Measurements from ENCODE around the gene BPNT1.
"Not testable (repeated sequence)": the region's sequence is repeated elsewhere in the genome, so short reads cannot be mapped to it uniquely, and the experiment has no call there.

The BPNT1 gene, protein sequence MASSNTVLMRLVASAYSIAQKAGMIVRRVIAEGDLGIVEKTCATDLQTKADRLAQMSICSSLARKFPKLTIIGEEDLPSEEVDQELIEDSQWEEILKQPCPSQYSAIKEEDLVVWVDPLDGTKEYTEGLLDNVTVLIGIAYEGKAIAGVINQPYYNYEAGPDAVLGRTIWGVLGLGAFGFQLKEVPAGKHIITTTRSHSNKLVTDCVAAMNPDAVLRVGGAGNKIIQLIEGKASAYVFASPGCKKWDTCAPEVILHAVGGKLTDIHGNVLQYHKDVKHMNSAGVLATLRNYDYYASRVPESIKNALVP

DNA sequence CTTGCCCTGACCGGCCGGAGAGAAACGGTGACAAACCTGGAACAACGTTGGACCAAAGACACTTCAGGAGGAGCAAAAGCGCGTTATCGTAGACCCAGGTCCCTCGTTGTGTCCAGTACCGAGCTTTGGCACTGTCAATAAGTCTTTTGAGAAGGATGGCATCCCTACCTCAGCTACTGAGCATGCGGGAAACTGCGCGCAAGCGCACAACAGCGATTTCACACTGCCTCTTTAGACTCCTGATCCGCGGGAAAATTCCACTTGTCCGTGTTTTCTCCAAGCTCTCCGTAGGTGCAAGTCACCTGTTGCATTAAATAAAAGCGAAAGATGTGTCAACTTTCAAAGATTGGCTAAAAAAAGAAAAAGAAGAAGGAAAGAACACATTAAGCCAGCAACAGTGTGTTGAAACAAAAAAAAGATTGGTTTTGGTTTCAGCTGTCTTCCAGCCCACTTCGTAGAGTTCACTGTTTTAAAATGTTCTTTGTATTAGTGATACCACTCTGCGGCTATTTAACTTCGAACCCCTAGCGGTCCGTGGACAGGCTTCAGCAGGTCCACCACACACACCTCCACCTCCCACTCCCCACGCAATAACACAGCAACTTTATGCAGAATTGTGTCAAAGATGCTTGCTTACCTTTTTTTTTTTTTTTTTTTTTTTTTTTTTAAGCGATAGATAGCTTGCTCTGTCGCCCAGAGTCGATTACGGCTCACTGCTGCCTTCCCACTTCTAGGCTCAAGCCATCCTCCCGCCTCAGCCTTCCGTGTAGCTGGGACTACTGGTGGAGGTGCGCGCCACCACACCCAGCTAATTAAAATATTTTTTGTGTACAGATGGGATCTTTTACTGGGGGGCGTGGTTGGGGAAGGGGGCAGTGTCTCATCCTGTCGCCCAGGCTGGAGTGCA lies at the start of gene BPNT1:
Gene BPNT1 (minus strand): TSS at position 139 of the 907 bp plus-strand sequence. CDS start 9,942 bp downstream, outside the sequence.
- DNase-seq = peak; percentile 75

DNA sequence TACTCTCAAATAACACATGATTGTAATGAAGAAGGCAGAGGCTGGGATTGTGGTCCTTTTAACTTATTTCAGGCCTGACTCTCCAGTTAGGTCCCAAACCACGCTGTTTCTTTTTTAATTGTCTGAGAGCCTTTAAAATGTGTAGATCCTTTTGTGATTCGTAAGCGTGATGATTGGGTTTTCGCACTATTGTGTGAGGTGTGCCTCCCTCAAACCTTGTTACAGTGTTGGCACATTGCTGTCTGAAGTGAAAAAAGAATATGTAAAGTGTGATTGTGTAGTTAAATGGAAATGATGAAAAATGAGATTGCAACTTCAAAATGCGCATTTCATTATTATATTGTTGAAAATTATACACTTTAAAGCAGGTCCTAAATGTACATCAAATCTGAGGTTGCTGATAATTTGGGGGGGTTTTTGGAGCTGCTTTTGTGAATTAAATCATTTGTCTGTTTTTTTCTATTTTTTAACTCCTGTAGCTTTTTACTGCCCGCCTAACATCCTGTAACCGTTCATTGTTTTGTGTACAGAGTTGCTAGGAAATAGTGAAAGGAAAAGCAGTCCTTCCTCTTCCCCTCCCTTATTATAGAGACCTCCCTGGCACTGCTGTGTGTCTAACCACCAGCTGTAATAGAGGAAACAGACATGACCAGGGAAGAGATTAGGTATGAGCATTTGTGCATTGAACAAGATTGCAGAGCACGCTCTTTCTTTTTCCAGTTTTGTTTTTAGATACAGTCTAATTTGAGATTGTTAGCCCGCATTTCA lies 47.6 kb upstream of the BPNT1 start:
- no peak for DNase-seq

DNA sequence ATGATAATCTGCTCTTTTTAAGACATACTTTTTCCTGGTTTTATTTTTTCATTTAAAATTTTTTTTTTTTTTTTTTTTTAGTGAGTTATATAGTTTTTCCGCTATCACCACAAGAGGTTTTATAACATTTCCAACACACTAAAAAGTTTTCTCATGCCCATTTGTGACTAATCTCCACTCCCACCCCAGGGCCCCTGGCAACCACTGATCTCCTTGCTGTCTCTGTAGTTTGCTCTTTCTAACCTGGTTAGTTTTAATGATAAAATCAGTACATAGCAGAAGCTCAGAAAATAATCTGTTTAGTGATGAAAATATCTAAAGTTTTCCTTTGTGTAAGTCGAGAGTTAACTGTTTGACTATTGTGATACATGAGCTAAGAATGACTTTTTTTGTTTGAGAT lies 46.2 kb upstream of the BPNT1 start:
- no peak for DNase-seq

DNA sequence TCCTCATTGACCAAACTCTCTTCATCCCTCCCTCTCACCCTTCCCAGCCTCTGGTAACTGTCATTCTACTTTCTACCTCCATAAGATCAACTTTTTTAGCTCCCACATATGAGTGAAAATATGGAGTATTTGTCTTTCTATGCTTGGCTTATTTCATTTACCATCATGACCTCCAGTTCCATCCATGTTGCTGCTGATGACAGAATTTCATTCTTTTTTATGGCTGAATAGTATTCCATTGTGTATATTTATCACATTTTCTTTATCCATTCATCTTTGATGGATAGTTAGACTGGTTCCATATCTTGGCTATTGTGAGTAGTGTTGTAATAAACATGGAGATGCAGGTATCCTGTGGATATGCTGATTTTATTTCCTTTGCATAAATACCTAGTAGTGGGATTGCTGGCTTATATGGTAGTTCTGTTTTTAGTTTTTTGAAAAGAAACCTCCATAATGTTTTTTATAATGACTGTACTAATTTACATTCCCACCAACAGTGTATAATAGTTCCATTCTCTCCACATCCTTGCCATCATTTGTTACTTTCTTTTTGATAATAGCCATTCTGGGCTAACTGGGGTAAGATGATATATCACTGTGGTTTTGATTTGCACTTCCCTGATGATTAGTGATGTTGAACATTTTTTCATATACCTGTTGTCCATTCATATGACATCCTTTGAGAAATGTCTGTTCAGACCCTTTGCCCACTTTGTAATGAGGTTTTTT lies 40.1 kb upstream of the BPNT1 start:
- DNase-seq = no peak

DNA sequence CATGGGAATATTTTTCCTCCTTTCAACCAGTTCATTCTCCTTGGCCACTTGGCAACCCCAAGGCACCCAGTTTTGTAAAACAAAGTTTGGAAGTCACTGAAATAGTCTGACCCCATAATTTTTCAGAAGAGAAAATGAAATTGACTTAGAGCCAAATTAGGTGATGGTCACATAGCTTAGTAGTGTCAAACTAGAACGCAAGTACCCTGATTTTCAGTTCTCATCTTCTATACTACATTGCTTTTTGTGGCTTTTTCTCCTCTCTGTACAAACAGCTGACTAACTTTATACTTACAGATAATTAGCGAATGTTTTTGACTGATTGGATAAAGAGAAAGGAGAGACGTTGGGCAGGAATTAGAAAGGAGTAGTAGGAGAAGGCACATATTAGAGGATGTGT lies 37.5 kb upstream of the BPNT1 start:
- DNase-seq = no peak

DNA sequence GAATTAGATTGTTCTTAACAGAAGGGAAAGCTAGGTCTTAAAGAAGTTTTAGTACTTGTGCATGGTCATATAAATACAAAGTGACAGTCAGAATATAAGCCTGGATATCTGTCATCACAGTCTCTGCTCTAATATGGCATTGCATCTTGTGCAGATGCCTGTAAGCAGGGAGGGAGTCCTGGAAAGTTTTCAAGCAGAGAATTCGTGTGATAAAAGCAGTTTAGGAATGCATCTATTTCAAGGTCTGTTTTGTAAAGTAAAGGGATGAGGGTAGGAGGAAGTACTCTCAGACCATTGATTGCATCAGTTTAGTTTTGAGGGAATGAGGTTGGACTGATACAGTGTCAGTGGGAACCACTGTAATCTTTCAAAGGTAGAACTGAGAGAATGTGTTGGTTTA lies 35.0 kb upstream of the BPNT1 start:
- DNase-seq = no peak

DNA sequence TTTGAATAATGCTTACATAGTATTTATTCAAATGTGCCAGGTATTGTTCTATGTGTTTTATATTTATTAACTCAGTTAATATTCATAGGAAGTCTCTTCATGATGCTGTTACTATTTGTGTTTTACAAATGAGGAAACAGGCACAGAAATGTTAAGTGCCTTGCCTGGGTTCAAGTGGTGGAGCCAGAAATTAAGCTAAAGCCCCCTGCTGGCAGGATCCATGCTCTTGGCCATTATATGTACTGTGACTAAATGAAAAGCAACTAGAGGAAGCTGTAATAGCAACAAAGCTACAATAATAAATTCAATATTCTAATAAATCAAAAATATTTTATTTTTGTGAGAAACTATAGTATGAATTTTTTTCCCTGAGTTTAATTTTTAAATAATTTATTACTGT lies 34.3 kb upstream of the BPNT1 start:
- no peak for DNase-seq

DNA sequence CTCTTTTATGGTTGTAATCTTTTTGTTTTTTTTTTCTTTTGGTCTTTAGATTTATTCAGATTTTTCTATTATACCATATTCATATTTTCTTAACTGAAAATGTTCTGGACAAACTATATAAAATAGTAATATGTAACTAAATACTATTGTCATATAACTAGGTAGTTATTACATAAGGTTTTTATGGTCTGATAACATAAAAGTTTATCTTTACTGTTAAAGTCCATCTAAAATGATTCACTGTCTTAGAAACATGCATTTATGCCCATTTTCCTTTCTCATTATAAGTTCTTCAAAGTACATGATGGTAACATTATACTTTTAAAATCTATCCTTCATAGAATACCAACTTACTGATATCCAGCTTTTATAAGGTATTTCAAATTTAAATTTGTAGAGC lies 33.5 kb upstream of the BPNT1 start:
- DNase-seq = no peak

DNA sequence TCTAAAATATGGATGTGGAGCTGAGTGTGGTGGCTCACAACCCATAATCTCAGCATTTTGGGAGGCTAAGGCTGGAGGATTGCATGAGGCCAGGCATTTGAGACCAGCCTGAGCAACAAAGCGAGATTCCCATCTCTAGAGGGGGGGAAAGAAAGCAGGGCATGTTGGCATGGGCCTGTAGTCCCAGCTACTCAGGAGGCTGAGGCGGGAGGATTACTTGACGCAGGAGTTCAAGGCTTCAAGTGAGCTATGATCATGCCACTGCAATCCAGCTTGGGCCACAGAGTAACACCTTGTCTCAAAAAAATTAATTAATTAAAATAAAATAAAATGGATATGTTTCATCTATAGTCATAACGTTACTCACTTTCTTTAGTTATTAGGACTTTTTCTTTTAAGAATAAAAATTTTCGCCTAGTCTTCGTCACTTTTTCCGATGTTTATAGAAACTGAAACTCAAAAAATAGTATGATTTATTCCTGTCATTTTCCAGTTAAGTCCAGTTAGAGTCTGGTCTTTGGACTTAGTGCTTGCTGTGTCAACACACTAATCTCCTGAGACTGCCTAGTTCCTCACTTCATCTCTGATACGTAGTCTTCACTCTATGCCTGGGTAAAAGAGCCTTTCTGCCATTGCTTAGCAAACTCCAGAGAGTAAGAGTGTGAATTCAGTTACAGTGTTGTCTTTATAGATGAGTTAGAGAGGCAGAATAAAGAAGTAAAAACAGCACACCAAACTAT lies 32.4 kb upstream of the BPNT1 start:
- no peak for DNase-seq

DNA sequence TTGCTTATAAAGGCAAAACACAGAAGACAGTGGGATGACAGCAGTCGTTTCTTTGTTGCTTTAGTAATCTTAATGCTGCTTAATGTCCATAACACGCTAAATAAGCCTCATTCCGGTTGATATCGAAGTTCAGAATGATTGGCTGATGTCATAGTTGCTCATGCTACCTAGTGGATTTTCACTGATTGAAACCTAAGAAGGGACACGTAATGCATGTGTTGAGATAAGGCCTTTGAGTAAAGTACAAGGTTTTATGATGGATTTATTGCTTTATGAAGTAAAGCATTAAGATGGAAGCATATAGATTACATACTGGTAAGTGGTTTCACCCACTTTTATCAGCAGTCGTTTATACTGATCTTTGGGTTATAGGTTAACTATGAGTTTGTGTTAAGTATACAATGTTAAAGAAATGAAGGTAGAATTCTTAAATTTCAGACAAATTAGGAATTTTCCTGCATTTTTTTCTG lies 29.5 kb upstream of the BPNT1 start:
- DNase-seq = no peak

DNA sequence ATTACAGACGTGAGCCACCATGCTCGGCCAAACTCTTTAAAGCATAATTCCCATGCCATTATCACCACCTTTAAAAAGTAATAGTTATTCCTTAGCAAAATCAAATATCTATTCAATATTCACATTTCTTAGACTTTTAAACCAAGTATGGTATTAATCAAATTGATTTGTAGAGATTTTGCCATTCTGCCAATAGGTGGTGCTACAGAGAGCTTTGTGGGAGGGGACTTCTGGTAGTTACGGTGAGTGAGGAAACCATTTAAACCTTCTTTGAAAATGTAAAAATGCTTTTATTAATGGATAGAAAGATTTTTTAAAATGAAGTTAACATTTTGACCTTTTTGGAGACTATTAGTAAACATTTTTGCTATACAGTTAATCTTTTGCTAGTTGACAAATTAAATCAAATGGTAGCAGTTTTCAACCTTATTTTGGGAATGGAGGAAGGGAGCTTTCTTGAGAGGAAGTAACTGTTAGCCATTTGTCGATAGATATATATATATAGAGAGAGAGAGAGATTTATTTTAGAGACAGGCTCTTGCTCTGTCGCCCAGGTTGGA lies 23.6 kb upstream of the BPNT1 start:
- no peak for DNase-seq

DNA sequence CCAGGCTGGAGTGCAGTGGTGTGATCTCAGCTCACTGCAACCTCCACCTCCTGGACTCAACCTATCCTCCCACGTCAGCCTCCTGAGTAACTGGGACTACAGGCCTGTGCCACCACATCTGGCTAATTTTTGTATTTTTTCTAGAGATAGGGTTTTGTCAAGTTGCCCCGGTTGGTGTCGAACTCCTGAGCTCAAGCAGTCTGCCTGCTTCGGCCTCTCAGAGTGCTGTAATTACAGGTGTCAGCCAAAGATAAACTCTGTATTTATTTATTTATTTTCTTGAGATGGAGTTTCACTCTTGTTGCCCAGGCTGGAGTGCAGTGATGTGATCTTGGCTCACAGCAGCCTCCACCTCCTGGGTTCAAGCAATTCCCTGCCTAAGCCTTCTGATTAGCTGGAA lies 23.0 kb upstream of the BPNT1 start:
- not testable (repeated sequence) for DNase-seq

DNA sequence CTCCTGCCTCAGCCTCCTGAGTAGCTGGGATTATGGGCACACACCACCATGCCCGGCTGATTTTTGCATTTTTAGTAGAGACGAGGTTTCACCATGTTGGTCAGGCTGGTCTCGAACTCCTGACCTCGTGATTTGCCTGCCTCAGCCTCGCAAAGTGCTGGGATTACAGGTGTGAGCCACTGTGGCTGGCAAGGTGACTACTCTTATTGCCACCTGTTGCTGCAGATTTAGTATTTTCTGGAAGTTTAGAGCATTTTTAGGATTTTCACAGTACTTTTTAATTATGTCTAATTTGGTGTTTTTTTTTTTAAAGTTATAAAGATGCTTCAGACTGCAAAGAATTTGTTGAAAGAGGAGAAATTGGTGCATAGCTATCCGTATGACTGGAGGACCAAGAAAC lies 20.9 kb upstream of the BPNT1 start:
- not testable (repeated sequence) for DNase-seq

DNA sequence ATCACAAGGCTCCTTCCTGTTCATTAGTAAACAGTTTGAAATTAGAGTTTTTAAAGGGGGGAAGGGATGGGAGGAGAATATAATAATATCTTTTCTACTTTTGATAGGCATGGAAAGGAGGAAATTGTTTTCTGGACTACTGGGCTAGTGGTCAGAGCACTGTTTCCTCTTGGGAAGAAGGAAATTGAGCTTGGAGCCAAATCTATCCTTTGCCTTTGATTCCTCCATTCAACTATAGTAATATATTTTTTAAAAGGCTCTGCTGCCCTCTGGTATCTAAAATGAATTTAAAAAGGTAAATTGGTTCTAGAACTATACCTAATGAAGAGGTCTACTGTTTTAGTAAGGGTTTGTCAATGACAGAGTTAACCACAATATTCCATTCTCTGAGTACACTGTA lies 10.2 kb upstream of the BPNT1 start:
- DNase-seq = no peak

DNA sequence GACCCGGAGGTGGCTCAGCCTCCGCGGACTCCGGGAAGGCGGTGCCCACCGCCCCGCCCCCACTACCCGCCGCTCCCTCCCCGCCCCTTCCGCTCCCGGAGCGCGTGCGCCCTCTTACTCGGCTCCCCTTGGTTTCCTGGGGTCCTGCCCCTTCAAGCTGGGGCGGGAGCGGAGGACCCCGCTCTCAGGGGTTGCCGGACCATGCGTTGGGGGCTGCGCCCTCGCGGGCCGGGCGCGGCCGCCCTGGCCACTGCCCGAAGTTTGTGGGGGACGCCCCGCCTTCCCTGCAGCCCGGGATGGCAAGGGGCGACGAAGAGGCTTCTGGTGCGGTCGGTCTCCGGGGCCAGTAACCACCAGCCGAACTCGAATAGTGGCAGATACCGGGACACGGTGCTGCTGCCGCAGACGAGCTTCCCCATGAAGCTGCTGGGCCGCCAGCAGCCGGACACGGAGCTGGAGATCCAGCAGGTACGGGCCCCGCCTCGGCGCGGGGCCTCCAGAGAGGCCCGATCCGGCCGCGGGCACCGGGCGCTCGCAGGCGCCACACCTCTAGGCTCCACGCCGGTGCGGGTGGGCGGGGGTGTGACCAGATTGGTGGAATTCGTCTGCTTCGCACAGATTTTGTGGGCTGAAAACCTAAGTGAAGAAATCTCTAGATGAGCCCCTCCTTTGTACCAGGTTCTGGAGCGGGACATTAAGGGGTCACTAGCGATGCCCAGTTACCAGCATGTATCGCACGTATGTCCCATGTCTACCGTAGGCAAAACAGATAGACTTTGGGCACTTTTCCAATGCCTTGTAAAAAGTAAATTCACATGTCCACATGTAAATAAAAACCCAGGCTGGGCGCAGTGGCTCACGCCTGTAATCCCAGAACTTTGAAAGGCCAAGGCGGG lies 4.7 kb upstream of the BPNT1 start, which contains the start of gene IARS2:
Gene IARS2 (plus strand): TSS at position 117 of the 896 bp plus-strand sequence. CDS start 85 bp downstream, at position 202.
- DNase-seq = peak; percentile 4

DNA sequence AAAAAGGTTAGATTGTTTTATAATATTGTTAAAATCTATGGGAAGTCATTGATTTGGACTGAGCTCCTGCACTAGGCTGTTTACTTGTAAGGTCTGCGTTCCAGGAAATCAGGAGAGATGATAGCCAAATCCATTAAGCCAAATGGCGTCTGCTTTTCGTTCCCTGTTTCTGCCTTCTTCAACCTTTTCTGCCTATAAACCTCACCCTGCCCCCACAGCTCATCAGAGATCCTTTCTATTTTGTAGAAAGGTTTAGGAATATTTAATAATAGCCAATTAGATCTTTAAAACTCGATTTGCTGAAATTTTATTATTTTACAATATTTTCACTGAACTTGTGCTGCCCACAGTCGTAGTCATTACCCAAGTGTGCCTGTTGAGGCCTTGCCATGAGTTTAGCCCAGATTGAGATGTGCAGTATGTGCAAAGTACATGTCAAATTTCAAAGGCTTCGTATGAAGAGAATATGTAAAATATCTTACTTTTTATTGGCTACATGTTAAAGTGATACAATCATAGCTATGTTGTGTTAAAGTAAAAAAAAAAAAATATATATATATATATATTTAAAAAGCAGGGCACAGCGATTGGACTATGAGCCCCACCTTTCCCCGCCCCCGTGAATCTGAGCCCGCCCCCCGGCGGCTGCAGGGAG lies 3.9 kb upstream of the BPNT1 start:
- DNase-seq = peak; percentile 20

DNA sequence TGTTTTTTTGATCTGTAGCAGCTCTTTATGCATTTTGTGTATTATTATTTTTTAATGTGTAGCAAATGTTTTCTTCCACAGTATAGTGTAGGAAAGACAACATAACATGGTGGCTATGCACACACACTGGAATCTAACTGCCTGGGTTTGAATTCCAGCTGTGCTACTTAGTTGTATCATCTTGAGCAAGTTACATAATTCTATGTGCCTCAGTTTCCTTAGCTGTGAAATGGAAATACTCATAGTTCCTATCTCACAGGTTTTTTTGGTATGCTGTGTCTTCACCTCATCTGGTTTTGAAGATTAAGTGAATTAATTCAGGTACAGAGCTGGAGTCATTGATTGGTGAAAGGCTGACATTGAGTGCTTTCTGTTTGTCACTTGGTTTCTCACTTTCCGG lies 3.1 kb upstream of the BPNT1 start:
- no peak for DNase-seq

DNA sequence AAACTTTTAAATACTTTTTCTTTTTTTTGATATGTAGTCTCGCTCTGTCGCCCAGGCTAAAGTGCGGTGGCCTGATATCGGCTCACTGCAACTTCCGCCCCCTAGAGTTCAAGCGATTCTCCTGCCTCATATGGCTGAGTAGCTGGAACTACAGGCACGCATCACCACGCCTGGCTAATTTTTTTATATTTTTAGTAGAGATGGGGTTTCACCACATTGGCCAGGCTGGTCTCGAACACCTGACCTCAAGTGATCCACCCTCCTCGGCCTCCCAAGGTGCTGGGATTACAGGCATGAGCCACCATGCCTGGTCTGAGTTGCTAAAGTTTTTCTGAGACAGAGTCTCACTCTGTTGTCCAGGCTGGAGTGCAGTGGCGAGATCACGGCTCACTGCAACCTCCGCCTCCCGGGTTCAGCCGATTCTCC lies 3.3 kb downstream of the BPNT1 start:
- not testable (repeated sequence) for DNase-seq

DNA sequence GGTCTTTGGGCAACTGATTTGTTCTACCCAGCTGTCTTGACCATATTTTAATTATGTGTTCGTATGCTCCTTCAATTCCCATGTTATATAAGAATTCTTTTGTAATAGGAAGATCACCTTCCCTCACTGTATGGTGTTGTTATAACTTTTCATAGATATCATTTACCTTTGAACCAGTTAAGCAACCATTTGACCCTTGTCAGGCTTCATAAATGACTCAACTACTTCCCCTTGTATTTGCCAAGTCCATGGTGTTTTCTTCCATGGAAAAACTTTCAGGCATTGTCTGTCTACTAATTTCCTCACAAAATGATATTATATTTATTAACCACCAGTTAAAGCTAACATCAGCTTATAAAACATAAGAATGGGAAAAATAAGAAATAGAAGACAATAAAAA lies 5.1 kb downstream of the BPNT1 start:
- no peak for DNase-seq

DNA sequence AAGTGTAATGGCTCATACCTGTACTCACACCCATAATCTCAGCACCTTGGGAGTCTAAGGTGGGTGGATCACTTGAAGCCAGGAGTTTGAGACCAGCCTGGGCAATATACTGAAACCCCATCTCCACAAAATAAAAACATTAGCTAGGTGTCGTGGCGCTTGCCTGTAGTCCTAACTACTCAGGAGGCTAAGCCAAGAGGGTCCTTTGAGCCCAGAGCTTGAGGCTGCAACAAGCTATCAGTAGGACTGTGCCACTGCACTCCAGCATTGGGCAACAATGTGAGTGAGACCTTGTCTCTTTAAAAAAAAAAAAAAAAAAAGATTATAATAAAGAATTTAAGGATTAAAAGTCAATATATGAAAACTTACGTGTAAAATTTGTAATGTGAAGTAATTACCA lies 11.7 kb downstream of the BPNT1 start:
- no peak for DNase-seq
